Renal cortical epithelial cell (primary cell): Measurements from ENCODE around the gene CACHD1. TPM values are rescaled to one million over a fixed set of nuclear protein-coding genes. Genes with fewer than 3 reads are reported as not detected.
"Not testable (repeated sequence)": the region's sequence is repeated elsewhere in the genome, so short reads cannot be mapped to it uniquely, and the experiment has no call there.

ENCODE experiments used
- DNase-seq: peaks from one replicate; pipeline ENCODE4 v3.0.0-alpha.2; 2011; ENCODE audit warnings: low read depth
- total RNA-seq: library from RNA; depleted of rRNA; stranded (reverse); fragments of >200 nt; gene quantifications from 2 replicates; pipeline ENCODE4 v1.2.3, GENCODE V29; 2014

CACHD1 gene
- total RNA-seq, 1 donor from 2014 or later: 5.9 TPM

DNA sequence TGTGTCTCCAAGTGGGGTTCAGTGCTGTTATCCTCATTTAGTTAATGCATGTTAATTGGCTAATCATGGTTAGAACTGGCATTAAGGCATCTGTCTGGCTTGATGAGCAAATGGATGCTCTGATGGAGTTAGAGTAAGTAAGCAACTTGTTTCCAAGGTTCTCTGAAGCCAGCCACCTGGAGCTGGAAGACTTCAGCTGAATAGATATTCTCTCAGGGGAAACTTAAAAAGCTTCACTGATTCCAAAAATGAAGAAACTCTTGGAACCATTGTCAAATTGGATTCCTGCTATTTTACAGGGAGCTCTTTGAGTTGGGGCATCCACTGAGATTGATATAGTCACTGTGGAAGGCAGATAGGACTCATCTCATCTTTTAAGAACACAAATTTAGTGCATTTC lies 118.9 kb downstream of the CACHD1 start:
- no peak for DNase-seq

DNA sequence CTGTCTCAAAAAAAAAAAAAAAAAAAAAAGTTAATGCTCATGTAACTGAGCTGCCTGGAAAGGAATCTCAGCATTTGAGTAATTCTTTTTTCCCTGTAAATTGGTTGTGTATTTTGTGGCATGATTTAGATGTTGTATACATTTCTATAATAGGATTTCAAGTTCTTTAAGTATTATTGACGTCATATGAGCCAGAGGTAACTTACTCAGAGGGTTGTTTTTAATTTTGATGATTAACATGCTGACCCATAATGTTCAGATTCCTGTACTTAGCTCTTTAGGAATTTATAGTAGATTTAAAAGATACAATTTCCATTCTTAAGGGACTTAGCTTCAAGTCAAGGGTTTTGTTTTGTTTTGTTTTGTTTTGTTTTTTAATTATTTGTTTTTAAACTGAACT lies 120.4 kb downstream of the CACHD1 start:
- no peak for DNase-seq

DNA sequence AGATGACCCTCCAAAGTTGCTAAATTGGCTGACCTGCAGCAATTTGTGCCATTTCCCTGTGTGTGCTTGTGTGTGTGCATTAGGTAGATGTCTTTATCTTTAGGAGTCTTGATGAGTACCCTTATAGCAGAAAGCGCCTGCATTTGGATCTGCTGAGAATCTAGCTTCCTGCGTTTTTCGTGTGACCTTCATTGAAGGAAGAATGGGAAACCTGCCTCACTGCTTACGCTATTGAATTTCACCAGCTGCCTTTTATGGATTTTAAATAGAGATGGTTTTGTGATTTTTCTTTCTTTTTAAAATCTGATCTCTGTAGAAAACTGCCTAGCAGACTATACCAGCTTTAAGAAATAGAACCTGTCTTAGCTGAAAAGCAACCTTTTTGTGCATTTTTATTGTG lies 124.5 kb downstream of the CACHD1 start:
- DNase-seq: no peak

DNA sequence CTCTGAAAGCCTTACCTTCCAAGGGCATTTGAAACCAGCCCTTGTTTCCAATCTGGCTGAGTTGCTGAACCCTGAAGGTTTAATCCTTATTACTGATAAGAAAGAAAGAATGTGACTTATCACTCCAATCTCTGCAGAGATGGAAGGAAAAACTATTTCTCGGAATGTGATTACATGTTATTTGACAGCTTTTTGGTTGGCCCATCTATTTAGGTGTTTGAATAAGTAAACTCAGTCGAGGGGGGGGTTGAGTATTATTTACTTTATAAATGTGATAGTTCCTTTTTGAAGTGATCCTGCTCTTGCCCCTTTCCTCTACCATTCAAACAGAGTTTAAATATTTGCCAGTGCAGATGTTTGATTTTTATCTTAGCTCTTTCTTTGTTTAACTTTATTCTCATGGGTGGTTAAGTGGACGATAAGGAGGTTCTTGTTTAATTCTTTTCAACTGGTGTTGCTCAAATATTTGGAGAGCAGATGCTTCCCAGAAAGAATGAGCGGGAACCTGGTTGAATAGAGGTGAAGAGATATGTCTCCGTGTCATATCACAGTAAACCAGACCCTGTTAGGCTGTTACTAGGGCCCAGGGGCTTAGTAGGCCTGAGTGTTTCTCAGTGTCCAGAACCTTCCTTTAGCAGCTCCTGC lies 126.1 kb downstream of the CACHD1 start:
- DNase-seq: no peak

DNA sequence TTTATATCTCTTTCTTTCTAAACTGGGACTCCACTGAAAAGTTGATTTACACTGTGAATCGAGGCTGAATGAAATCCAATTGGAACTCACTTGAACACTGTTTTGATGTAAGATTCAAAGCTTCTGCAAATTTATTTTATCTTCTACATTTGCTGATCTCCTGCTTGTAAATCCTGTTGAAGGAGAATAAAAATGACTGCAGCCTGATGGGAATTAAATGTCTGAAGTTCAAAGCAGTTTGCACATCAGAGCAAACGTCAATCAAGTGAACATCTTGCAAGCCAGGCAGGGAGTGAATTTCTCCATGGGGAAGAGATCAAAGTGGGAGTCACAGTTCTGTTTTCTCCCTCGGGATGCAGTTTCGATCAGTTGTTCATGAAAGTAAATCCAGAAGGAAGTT lies 127.2 kb downstream of the CACHD1 start:
- DNase-seq: no peak

DNA sequence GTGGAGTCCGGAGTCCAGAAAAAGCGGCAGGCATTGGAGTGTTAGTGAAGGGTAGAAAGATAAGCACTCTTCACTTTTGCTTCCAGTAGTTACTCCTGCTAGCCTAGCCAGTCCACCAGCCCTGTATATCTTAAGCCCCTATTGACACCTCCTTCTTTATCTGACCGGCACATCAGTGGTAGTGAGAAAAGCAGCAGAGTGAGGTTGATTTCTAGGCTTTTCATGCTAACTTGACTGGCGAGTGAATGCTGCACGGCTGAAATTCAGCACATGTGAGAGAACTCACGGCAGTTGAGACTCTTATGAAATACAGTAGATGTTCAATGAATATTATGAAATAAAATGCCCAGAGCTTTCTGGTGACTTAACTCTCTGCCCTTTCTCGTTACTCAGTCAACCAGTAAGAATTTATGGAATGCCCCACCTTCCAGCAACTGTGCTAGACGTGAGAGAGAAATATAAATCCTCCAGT lies 128.2 kb downstream of the CACHD1 start:
- peak; percentile 90 for DNase-seq

DNA sequence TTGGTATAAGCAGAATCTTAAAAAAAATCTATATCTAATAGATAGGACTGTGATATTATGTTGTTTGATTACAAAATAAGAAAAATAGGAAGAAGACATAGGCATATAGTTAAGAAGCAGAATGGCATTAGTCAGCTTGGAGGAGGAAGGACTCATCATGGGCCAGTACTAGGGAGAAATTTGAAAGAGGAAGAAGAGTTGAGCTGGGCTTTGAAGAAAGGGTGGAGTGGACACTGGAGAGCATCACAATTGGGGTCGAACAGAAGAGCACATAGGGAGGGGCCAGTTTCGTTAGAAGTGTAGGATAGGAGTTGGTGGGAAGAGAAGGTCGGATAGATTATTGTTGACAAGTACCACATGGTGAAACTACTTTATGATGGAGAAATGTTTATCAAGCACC lies 129.3 kb downstream of the CACHD1 start:
- DNase-seq: no peak

DNA sequence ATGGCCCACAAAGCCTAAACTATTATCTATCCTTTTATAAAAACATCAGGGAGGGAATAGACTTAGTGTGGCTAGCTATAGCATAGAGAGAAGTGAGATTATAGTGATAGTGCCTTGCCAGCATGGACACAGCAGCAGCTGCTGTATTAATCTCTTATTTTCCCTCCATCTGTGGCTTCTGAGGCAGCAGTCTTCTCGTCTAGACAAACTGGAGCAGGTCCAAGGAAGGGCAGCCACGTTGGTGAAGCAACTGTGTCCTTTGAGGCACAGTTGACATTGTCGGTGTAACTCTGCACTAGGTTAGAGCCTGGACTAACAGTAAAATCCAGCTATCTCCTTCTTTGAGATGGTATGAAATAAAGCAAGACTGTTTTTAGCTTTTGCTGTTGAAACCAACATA lies 131.3 kb downstream of the CACHD1 start:
- no peak for DNase-seq

DNA sequence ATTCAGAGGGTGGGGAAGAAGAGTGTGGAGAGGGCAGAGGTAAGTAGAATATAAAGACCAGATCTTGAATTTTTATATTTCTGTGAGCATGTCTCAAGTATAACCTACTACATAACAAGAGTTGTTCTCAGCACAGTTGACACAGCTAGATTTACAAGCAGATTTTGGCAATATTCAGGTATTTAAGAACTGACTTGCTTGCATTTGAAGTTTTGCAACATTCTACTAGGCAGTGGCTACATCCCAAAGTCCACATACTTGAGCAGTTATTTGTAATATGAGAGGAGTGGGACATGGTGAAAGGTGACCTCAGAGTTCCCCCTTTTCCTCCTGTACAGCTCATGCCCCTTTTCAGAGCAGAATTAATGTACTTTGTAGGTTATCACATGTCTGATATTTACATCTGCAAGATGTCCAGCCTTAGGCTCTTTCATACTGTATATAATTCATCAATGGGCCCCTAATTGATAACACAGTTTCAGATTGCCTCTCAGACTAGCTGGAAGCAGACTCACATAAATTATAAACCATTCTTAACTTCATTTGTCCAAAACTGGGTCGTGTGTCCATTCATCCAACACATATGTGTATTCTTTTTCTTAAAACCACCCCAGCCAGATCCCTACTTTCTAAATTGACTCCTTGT lies 138.2 kb downstream of the CACHD1 start:
- no peak for DNase-seq

DNA sequence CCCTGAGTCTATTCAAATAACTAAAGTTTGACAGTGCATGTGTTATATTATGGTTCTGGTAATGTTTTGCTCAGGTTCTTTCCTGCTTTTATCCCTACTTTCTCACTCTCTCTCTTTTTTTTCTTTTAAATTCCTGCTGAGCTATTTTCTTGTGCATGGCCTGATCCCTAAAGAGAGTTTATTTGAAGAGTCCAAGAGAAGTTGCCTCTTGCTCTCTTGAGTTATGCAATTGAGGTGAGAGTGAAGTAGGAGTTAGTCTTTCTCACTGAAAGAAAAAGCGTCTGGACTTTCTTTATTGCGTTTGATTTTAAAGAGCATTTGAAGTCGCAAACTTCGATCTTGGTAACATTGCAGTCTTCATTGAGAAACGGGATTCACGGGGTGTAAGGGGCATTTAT lies 138.7 kb downstream of the CACHD1 start:
- no peak for DNase-seq

DNA sequence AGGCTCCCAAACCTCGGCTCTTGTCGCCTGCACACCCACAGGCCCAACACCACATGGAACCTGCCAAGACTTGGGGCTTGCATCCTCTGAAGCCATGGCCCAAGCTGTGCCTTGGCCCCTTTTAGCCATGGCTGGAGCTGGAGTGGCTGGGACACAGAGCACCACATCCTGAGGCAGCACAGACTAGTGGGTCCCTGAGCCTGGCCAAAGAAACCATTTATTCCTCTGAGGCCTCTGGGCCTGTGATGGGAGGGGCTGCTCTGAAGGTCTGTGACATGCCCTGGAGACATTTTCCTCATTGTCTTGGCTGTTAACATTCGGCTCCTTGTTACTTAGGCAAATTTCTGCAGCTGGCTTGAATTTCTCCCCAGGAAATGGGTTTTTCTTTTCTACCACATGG lies 141.0 kb downstream of the CACHD1 start:
- DNase-seq: not testable (repeated sequence)

DNA sequence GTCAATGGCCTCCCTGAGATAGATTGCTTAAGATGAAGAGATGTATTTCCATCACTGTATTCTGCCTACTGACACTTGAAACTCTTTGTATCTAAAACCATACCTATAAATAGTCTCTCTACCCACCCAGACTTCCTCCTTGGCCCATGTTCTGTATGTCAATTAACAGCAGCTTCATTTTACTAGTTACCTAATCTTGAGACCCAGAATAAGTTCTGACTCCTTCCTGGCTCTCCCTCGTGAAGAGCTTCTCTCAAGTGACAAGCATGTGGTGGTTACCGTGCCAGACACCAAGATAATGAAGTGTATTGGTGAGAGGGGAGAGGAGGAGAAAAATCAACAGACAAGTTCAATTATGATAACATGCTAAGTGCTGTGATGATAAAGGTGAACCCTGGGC lies 146.1 kb downstream of the CACHD1 start:
- DNase-seq: no peak

DNA sequence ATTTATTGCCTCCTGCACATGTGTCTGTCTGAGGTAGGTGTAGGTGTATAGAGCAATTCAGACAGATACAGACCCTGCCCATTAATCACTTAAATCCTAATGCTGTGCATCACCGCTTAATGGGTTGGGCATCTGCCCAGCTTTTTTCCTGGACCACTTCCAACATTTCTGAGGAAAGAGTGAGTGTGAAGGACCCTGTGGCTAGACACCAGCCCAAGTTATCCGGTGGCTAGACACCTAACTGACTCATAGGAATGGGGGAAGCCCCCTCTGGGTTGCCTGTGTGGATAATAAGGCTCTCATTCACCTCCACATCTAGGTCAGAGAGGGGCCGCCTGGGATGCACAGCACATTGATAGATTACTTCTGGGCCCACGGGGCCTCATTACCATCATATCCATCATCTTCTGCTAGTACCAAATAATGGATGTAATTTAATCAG lies 153.8 kb downstream of the CACHD1 start:
- peak; percentile 92 for DNase-seq

DNA sequence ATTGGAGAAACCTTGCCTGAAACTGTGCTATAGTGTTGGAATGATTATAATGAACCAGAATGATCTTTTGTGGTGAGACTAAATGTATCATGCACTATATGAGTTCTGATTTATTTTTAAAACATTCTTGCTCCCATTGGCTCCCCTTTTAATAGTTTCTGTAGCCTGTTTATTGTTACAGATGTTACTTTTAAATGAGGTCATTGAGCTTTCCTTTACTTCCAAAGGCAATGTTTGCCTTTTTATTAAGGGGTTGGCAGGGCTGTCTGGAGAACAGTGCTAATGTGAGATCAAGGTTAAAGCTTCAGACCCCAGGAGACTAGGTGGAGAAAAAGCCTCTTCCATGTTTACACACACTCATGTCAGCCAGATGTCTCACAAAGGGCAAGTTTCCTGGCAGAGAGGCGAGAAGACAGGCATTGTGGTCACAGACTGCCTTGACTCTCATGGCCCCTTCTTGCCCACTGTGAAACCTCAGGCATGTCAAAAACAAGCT lies 154.3 kb downstream of the CACHD1 start:
- peak; percentile 86 for DNase-seq

DNA sequence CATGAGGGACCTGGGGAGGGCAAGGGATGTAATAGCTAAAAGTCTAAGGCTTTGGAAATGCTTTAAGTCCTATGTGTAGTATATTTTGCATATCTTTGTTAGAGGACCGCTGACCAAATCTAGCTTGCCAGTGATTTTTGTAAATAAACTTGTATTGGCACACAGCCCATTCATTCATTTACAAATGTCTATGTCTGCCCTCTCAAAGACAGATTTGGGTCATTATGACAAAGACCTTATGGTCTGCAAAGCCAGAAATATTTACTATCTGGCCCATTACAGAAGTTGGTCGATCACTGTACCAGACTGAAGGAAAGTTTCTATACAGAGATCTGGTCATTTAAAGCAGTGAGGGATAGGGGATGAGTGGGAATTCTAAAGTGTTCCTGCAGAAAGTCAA lies 154.9 kb downstream of the CACHD1 start:
- DNase-seq: no peak

DNA sequence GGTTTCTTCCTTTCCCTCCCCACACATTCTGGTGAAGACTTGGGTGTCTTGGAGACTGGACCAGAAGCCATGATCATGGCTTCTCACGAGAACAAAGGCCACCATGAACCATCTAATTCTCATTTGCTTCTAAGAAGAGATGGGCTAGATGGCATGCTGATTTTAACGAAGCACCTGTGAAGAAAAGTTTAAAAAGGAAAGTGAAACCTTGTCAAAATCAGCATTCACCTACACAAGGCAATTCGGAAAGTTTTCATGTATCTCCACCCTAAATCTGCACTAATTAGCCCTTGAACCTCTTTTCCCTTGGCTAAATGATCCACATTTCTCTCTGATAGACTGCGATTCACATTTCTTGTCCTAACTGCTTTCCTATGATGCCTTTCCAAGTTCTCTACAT lies 160.7 kb downstream of the CACHD1 start:
- no peak for DNase-seq

DNA sequence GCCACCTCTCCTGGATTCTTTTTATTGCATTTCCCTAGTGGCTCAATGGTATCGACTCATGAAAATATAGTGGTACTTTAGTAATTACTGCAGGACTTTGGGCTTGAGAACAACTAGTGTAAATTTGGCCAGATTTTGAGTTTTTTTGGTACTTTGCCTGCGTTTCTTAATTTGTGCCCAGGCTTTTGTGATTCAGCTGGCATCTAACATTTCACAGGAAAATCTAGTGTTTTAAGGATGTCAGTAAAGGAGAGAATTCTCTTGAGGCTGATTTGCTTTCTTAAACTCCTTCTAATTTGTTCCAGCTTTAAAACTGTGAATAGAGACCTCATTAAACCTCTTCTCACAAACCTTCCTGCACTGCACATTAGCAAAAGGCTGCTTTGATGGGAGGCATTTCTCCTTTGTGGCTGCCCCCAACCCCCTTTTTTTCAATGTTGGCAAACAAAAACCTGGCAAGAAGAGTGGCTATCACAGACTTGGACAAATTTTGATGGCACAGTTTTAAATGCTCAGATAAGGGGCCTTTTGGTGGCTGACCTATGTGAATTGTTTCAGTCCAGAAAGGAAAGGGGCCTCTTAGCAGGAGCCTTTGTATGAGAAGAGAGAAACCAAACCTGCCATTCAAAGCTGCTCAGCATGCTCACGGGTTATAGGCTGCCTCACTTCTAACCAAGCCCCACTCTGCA lies 161.6 kb downstream of the CACHD1 start:
- DNase-seq: no peak

DNA sequence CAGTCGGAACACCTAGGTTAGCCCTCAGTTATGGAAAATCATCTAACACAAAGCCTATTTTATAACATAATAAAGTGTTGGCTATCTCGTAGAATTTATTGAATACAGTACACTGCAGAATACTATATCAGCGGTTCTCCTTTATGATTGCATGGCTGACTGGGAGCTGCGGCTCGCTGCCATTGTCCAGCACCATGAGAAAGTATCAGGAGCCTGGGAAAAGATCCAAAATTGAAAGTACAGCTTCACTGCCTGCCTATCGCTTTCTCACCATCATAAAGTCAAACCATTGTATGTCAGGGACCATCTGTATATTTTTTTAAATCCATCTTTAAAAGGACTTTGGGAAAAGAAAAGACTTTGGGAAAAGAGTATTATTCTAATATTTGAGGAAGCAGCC lies 163.0 kb downstream of the CACHD1 start:
- DNase-seq: no peak

DNA sequence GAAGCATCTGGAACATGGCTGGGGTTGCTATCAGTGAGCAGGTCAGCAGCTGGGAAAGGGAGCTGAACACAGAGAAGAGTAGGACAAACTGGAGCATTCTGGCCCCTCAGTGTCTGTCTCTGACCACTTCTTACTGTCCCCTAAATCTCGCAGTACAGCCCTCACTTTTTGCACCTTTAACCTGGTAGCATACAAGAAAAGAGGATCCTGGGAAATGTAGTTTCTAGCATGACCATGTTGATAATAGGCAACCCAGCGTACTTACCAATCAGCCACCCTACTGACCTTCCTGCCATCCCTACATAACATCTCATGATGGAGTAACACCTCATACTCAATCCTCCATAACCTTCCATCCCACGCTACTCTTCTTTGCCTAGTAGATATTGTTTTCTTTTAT lies 175.8 kb downstream of the CACHD1 start:
- no peak for DNase-seq

DNA sequence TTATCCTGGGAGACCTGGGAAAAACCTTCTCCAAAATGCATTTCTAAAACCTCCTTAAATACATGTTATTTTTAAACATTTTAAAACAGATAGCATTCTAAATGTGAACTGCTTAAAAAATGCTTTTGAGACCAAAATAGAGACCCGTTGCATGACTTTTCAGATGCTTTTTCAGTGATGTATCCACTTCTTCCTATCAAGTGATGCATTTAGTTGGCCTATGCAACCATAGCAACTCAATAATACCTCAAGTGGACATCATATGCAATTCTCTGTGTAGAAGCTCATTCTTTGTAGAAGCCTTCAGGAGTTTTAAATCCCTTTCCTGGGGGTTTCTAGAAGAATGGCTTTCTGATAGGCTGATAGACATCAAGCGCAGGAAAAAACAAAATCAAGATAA lies 180.5 kb downstream of the CACHD1 start:
- DNase-seq: no peak

DNA sequence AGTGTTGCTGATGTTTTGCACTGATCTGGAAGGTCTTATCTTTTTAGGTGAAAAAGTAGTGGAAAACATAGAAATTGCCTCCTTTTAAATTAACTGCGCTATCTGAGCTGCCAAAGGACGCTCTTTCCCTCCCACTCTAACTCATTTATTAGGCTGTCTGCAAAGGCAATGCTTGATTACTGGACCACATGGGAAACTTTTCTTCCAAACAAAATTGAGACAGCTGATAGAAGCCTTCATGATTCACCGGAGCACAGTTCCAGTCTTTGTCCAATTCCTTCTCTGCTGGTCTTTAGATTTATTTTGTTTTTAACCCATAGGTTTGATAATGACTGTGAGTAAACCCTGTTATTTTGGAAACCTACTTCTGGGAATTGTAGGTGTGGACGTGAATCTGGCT lies 181.9 kb downstream of the CACHD1 start:
- DNase-seq: no peak

DNA sequence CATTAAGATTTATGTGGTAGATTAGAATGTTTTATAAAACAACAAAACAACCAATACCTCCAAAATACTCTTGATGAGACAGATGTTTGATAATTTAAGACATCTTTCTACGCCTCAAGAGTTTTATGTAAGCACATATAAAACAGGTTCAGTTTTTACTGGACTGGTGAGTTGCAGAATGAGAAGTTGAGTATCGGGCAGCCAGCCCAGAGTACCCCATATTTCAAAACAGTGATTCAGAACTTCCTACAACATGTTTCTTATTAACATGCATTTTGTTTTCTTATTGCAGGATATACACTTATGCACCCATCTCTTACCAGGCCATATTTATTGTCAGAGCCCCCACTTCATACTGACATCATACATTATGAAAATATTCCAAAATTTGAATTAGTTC lies 183.5 kb downstream of the CACHD1 start:
- no peak for DNase-seq
